Keratinocyte (primary cell): ENCODE data around the gene SPATS2. TPM values are rescaled to one million over a fixed set of nuclear protein-coding genes. Genes with fewer than 3 reads are reported as not detected.
A peak's percentile ranks its signal among the peaks of the same experiment; 100 is the strongest.

Experiments used
- DNase-seq: peaks from one replicate; pipeline ENCODE4 v3.0.0-alpha.2; 2011; ENCODE audit warnings: low read depth, missing footprints, low spot score
- FAIRE-seq: peaks from 2 replicates; lab custom pipeline; 2011; peaks lifted over from hg19 to GRCh38; lab: Jason Lieb, UNC
- H2AFZ ChIP-seq: 2 replicates; pipeline ENCODE4 v1.6.0; 2012; ENCODE audit warnings: low read length, control low read depth, inconsistent platforms; ENCODE audit not compliant: control insufficient read depth
- H3K27ac ChIP-seq: 2 replicates; pipeline ENCODE4 v1.5.1; 2011; ENCODE audit warnings: low read length; ENCODE audit not compliant: control insufficient read depth, insufficient read depth
- H3K27me3 ChIP-seq: 3 replicates; pipeline ENCODE4 v1.6.0; 2011; ENCODE audit warnings: low read length; ENCODE audit not compliant: control insufficient read depth, insufficient read depth; ENCODE audit errors: extremely low read depth
- H3K36me3 ChIP-seq, 2 experiments: 2 replicates in 1 of 2; 3 replicates in 1 of 2; pipeline ENCODE4 v1.5.1; 2011; ENCODE audit warnings: low read length in 2 of 2, mild to moderate bottlenecking in 1 of 2; ENCODE audit not compliant: control insufficient read depth in 2 of 2, insufficient read depth in 2 of 2; ENCODE audit errors: extremely low read depth in 1 of 2
- H3K4me1 ChIP-seq: 3 replicates; pipeline ENCODE4 v1.5.1; 2011; ENCODE audit warnings: low read length; ENCODE audit not compliant: control insufficient read depth, insufficient read depth; ENCODE audit errors: extremely low read depth
- H3K4me2 ChIP-seq: 3 replicates; pipeline ENCODE4 v1.6.0; 2011; ENCODE audit warnings: low read depth, low read length; ENCODE audit not compliant: control insufficient read depth, insufficient read depth; ENCODE audit errors: extremely low read depth
- H3K4me3 ChIP-seq, 3 experiments: fragments of 200-600 bp in 1 of 3; sonication (generic) in 1 of 3; 2 replicates in 2 of 3; 3 replicates in 1 of 3; pipeline ENCODE4 v1.5.1; 2011 to 2016; ENCODE audit warnings: low read length in 3 of 3, mild to moderate bottlenecking in 3 of 3, control low read depth in 2 of 3, inconsistent platforms in 1 of 3, low read depth in 1 of 3, mixed read lengths in 1 of 3, mixed run types in 1 of 3, moderate library complexity in 1 of 3; ENCODE audit not compliant: control insufficient read depth in 2 of 3, insufficient read depth in 2 of 3; ENCODE audit errors: extremely low read depth in 1 of 3
- H3K79me2 ChIP-seq: 2 replicates; pipeline ENCODE4 v1.6.0; 2012; ENCODE audit warnings: low read length; ENCODE audit not compliant: control insufficient read depth, insufficient read depth
- H3K9ac ChIP-seq: 3 replicates; pipeline ENCODE4 v1.6.0; 2011; ENCODE audit warnings: low read length; ENCODE audit not compliant: control insufficient read depth, insufficient read depth; ENCODE audit errors: extremely low read depth
- H3K9me1 ChIP-seq: 3 replicates; pipeline ENCODE4 v1.6.0; 2011; ENCODE audit warnings: low read length; ENCODE audit not compliant: control insufficient read depth, insufficient read depth; ENCODE audit errors: extremely low read depth
- H3K9me3 ChIP-seq: 2 replicates; pipeline ENCODE4 v1.5.1; 2012; ENCODE audit warnings: low read depth, low read length; ENCODE audit not compliant: control insufficient read depth
- H4K20me1 ChIP-seq: 3 replicates; pipeline ENCODE4 v1.6.0; 2011; ENCODE audit warnings: low read length; ENCODE audit not compliant: control insufficient read depth, insufficient read depth; ENCODE audit errors: extremely low read depth
- EZH2 ChIP-seq: IDR thresholded peaks from one replicate; pipeline ENCODE4 v1.6.1; 2012; ENCODE audit warnings: inconsistent platforms, mild to moderate bottlenecking, low read length, moderate library complexity
- dilution Hi-C: fragments of 300-500 bp; cut with MboI; formaldehyde crosslinking; loops from one replicate; pipeline ENCODE4 v1.7.0; 2020; ENCODE audit warnings: low sequenced_read_pairs; ENCODE audit not compliant: extremely low pct_ligation_motif_present
- polyA plus RNA-seq, 5 experiments: library from polyadenylated mRNA; depleted of rRNA in 3 of 5; stranded (reverse) in 3 of 5; stranded (forward) in 1 of 5; unstranded in 1 of 5; fragments of >200 nt; gene quantifications; 1 replicate in 1 of 5; 2 replicates in 3 of 5; 3 replicates in 1 of 5; pipeline versions ENCODE4 v1.2.1 to v1.2.3, GENCODE V29; 2011 to 2012; ENCODE audit warnings: missing spikeins in 2 of 5, low read depth in 1 of 5, low replicate concordance in 1 of 5
- TF ChIP-seq, protein P1 (sequence below), 3 experiments: IDR thresholded peaks in 1 of 3; conservative IDR thresholded peaks in 1 of 3; optimal IDR thresholded peaks in 1 of 3; 2 replicates in 2 of 3; 3 replicates in 1 of 3; pipeline versions ENCODE3 to v1.5.1; 2011; ENCODE audit warnings: low read length in 3 of 3, mild to moderate bottlenecking in 3 of 3, moderate library complexity in 2 of 3, control low read depth in 1 of 3, inconsistent platforms in 1 of 3; ENCODE audit not compliant: insufficient read depth in 2 of 3; ENCODE audit errors: extremely low read depth in 1 of 3

Gene SPATS2
- polyA plus RNA-seq, 1 donor (not counting 4 experiments of a cell fraction or from before 2014, with no cell fraction given): 47.9 TPM

DNA sequence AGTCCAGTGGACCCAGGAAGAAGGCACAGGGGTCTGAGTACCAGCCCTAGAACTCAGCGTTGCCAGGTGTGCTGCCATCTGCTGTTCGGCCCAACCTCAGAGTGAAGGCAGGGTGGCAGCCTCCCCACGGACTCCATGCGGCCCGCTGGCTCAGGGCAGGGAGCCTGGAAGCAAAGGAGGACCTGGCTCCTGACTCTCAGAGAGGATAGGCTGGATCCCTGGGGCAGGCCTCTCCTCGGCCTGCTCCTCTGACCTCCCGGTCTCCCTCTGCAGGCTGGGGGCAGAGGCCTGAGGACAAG lies 190.6 kb downstream of the SPATS2 start:
- FAIRE-seq: no peak
- dilution Hi-C loops: no loop called here
- DNase-seq: no peak

DNA sequence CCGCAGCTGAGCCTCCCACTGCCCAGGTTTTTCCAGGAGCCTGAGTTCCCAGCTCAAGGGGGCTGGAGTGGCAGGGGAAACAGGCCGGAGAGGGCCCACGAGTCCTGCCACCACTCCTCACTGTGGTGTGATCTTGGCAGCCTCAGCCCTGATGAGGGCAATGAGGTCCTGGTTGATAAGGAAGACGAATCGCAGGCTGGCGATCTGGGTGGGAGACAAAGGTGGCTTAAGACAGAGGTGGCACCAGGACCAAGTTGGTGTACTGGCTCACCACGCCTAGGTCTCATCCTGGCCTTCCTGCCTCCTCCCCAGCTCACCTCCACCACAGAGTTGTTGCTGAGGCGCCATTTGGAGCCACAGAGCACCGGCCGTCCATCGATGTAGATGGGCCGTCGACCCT lies 191.3 kb downstream of the SPATS2 start:
- Histone ChIP-seq H3K9ac (no peak overlapping the region), H3K36me3 (peaks cover 33 to 46% of the 10 kb centered on the region in 2 experiments), H4K20me1 (no peaks in the 10 kb centered on the region), H3K4me1 (no peaks in the 10 kb centered on the region), H3K27me3 (no peaks in the 10 kb centered on the region), H3K4me2 (no peak overlapping the region), H3K79me2 (no peaks in the 10 kb centered on the region), H3K27ac (no peak overlapping the region), H3K9me1 (no peaks in the 10 kb centered on the region), H3K4me3 (no peak overlapping the region), H2AFZ (no peak overlapping the region), H3K9me3 (no peaks in the 10 kb centered on the region)
- DNase-seq (no peak), FAIRE-seq (no peak)
- no peak for TF ChIP-seq EZH2
- TF ChIP-seq, protein P1, sequence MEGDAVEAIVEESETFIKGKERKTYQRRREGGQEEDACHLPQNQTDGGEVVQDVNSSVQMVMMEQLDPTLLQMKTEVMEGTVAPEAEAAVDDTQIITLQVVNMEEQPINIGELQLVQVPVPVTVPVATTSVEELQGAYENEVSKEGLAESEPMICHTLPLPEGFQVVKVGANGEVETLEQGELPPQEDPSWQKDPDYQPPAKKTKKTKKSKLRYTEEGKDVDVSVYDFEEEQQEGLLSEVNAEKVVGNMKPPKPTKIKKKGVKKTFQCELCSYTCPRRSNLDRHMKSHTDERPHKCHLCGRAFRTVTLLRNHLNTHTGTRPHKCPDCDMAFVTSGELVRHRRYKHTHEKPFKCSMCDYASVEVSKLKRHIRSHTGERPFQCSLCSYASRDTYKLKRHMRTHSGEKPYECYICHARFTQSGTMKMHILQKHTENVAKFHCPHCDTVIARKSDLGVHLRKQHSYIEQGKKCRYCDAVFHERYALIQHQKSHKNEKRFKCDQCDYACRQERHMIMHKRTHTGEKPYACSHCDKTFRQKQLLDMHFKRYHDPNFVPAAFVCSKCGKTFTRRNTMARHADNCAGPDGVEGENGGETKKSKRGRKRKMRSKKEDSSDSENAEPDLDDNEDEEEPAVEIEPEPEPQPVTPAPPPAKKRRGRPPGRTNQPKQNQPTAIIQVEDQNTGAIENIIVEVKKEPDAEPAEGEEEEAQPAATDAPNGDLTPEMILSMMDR (optimal IDR thresholded peaks at IDR 0.05 in 1 of 3, IDR thresholded peaks at IDR 0.05 in 1 of 3, conservative IDR thresholded peaks at IDR 0.05 in 1 of 3; ENCODE audit: extremely low read depth in 1 of 3, insufficient read depth in 2 of 3, low read length in 3 of 3): no peak
- dilution Hi-C loops: no loop called here

More for the DNA sequence above, 190.6 kb downstream of the SPATS2 start:
- no peak overlapping the region for H3K9ac ChIP-seq
- no peaks in the 10 kb centered on the region for H3K4me1 ChIP-seq
- no peak overlapping the region for H3K4me3 ChIP-seq
- no peak for TF ChIP-seq EZH2
- TF ChIP-seq, protein P1 (optimal IDR thresholded peaks at IDR 0.05 in 1 of 3, IDR thresholded peaks at IDR 0.05 in 1 of 3, conservative IDR thresholded peaks at IDR 0.05 in 1 of 3; ENCODE audit: extremely low read depth in 1 of 3, insufficient read depth in 2 of 3, low read length in 3 of 3): peak; percentile 24 to 73 (median 54)
- H3K4me2 ChIP-seq: no peak overlapping the region
- H4K20me1 ChIP-seq: no peaks in the 10 kb centered on the region
- peaks cover under 1% of the 10 kb centered on the region for H3K27me3 ChIP-seq
- no peak overlapping the region for H3K27ac ChIP-seq
- H3K9me3 ChIP-seq: no peaks in the 10 kb centered on the region
- no peaks in the 10 kb centered on the region for H3K9me1 ChIP-seq
- H3K79me2 ChIP-seq: no peaks in the 10 kb centered on the region
- no peak overlapping the region for H2AFZ ChIP-seq
- H3K36me3 ChIP-seq: peaks cover 27 to 41% of the 10 kb centered on the region in 2 experiments
